ENCODE data around the gene BRI3.

Gene BRI3

DNA sequence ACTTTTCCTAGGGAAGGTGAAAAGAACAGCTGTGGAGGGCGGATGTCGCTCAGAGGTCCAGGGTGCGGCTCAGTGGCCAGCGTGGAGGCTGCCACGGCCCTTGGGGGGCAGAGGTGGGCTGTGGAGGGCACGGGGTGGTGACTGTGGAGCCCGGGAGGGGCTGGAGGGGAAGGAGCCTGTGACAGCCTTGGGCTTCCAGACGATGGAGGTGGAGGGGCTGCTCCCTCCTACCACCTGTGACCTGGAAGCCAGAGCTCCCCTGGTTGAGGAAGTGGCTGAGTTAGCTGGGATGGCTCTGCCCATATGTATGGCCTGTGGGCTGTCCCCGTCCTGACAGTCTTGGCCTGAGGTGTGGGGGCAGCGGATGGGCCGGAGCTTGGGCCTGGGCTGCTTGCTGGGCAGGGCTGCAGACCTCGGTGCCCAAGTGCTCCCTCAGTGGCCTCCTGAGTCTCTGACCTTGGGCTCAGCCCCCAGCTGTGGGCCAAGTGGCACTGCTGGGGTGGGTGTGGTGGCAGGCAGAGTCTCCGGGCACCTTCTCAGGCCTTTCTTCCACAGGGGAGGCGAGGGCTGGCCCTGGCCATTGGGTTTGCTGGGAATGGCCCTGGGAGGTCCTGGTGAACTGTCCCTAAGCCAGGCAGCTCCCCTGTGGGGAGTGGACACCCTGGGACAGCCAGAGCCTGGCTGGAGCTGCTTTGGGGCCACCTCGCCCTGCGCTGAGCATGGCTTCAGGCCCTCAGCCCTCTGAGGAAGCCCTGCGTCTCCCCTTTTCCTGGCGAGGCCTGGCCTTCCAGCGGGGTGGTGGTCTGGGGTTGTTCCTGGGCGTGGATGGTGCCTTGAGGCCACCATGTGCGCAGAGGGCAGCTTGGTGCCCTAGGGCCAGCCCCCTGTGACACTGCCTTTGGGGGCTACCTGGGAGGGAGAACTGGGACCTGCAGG is 3.9 kb downstream of the BRI3 start:
- Histone ChIP-seq H3K36me3 (ENCODE audit: insufficient read depth) (no peaks in the 10 kb centered on the region), H4K20me1 (ENCODE audit: insufficient read depth) (no peaks in the 10 kb centered on the region), H3K79me2 (ENCODE audit: insufficient read depth, low read depth) (peaks cover 13% of the 10 kb centered on the region), H3K9ac (no peak overlapping the region), H3K27me3 (ENCODE audit: insufficient read depth, low read depth) (no peaks in the 10 kb centered on the region), H3K4me1 (ENCODE audit: low read depth, poor library complexity, severe bottlenecking) (peaks cover 48% of the 10 kb centered on the region), H3K4me3 (IDR thresholded peaks at IDR 0.05; ENCODE audit: insufficient read depth, low read depth, low read length) (no peak overlapping the region), H2AFZ (ENCODE audit: low read depth) (no peak overlapping the region), H3K27ac (no peak overlapping the region), H3K4me2 (no peak overlapping the region)
- TF ChIP-seq, protein P1, sequence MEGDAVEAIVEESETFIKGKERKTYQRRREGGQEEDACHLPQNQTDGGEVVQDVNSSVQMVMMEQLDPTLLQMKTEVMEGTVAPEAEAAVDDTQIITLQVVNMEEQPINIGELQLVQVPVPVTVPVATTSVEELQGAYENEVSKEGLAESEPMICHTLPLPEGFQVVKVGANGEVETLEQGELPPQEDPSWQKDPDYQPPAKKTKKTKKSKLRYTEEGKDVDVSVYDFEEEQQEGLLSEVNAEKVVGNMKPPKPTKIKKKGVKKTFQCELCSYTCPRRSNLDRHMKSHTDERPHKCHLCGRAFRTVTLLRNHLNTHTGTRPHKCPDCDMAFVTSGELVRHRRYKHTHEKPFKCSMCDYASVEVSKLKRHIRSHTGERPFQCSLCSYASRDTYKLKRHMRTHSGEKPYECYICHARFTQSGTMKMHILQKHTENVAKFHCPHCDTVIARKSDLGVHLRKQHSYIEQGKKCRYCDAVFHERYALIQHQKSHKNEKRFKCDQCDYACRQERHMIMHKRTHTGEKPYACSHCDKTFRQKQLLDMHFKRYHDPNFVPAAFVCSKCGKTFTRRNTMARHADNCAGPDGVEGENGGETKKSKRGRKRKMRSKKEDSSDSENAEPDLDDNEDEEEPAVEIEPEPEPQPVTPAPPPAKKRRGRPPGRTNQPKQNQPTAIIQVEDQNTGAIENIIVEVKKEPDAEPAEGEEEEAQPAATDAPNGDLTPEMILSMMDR (conservative IDR thresholded peaks at IDR 0.05; ENCODE audit: low read depth, low read length): no peak

DNA sequence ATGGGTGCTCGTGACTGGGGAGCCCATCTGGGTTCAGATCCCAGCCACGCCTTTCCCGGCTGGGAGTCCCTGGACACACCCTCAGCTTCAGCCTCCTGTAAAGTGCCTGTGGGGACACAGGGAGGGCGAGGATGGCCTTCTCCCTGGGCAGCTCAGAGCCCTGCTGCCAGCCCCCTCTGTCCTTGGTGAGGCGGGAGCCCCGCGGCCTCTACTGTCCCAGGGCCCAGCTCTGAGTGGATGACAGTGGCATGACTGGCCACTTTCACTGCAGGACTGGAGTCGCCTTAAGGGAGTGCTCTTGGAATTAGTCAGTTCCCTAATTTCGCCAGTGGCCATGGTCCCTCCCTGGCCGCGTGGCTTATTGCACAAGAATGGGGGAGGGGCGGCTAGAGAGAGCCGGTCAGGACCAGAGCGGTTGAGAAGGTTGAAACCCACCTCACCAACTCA is 4.6 kb downstream of the BRI3 start:
- Histone ChIP-seq H3K36me3 (ENCODE audit: insufficient read depth) (no peaks in the 10 kb centered on the region), H3K27ac (no peak overlapping the region), H3K4me2 (no peak overlapping the region), H3K4me1 (ENCODE audit: low read depth, poor library complexity, severe bottlenecking) (peaks cover 49% of the 10 kb centered on the region), H3K79me2 (ENCODE audit: insufficient read depth, low read depth) (peaks cover 13% of the 10 kb centered on the region), H3K27me3 (ENCODE audit: insufficient read depth, low read depth) (no peaks in the 10 kb centered on the region), H3K9ac (no peak overlapping the region), H4K20me1 (ENCODE audit: insufficient read depth) (no peaks in the 10 kb centered on the region), H2AFZ (ENCODE audit: low read depth) (no peak overlapping the region), H3K4me3 (IDR thresholded peaks at IDR 0.05; ENCODE audit: insufficient read depth, low read depth, low read length) (no peak overlapping the region)
- TF ChIP-seq, protein P1 (conservative IDR thresholded peaks at IDR 0.05; ENCODE audit: low read depth, low read length): no peak

GRCh38 chr7:98286701-98287485 is 5.4 kb downstream of the BRI3 start:
- Histone ChIP-seq H3K36me3 (ENCODE audit: insufficient read depth) (no peaks in the 10 kb centered on the region), H2AFZ (ENCODE audit: low read depth) (no peak overlapping the region), H3K79me2 (ENCODE audit: insufficient read depth, low read depth) (peaks cover 13% of the 10 kb centered on the region), H3K27ac (no peak overlapping the region), H3K27me3 (ENCODE audit: insufficient read depth, low read depth) (no peaks in the 10 kb centered on the region), H3K4me2 (no peak overlapping the region), H3K4me1 (ENCODE audit: low read depth, poor library complexity, severe bottlenecking) (peaks cover 53% of the 10 kb centered on the region), H3K9ac (no peak overlapping the region), H3K4me3 (IDR thresholded peaks at IDR 0.05; ENCODE audit: insufficient read depth, low read depth, low read length) (no peak overlapping the region), H4K20me1 (ENCODE audit: insufficient read depth) (no peaks in the 10 kb centered on the region)
- TF ChIP-seq, protein P1 (conservative IDR thresholded peaks at IDR 0.05; ENCODE audit: low read depth, low read length): no peak

- TF ChIP-seq, protein P1 (conservative IDR thresholded peaks at IDR 0.05; ENCODE audit: low read depth, low read length): no peak
- H2AFZ ChIP-seq (ENCODE audit: low read depth): no peak overlapping the region
- no peak overlapping the region for H3K27ac ChIP-seq
- H3K4me3 ChIP-seq (IDR thresholded peaks at IDR 0.05; ENCODE audit: insufficient read depth, low read depth, low read length): no peak overlapping the region
- H3K4me1 ChIP-seq (ENCODE audit: low read depth, poor library complexity, severe bottlenecking): peaks cover 50% of the 10 kb centered on the region
- no peaks in the 10 kb centered on the region for H3K27me3 ChIP-seq (ENCODE audit: insufficient read depth, low read depth)
- H3K9ac ChIP-seq: no peak overlapping the region
- peaks cover 8% of the 10 kb centered on the region for H3K79me2 ChIP-seq (ENCODE audit: insufficient read depth, low read depth)
- H3K36me3 ChIP-seq (ENCODE audit: insufficient read depth): no peaks in the 10 kb centered on the region
- H3K4me2 ChIP-seq: no peak overlapping the region
- H4K20me1 ChIP-seq (ENCODE audit: insufficient read depth): no peaks in the 10 kb centered on the region
These were observed 6.0 kb downstream of the BRI3 start for GRCh38 chr7:98287486-98287959.

All from KMS-11 (cell line).